Subcutaneous adipose tissue (tissue), 4 donors: ENCODE data around the gene TMEM267. TPM values are rescaled to one million over a fixed set of nuclear protein-coding genes. Genes with fewer than 3 reads are reported as not detected.

Experiments
- total RNA-seq, 4 donors: library from RNA; depleted of rRNA; stranded (reverse); fragments of >200 nt; gene quantifications; one replicate each; pipeline ENCODE4 v1.1.0, GENCODE V29; 2016
- TF ChIP-seq, protein P1 (sequence below): fragments of 450-650 bp; IDR thresholded peaks from one replicate; pipeline ENCODE4 v1.5.1; 2016; ENCODE audit warnings: low read depth, mild to moderate bottlenecking, control low read depth, antibody characterized with exemption, moderate library complexity

The TMEM267 gene, protein sequence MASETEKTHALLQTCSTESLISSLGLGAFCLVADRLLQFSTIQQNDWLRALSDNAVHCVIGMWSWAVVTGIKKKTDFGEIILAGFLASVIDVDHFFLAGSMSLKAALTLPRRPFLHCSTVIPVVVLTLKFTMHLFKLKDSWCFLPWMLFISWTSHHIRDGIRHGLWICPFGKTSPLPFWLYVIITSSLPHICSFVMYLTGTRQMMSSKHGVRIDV
- total RNA-seq, result 10 to 100 TPM in 1 of 4 donors, 1 to 10 TPM in 3; 3.4 to 18.9 (median 7.2) TPM

DNA sequence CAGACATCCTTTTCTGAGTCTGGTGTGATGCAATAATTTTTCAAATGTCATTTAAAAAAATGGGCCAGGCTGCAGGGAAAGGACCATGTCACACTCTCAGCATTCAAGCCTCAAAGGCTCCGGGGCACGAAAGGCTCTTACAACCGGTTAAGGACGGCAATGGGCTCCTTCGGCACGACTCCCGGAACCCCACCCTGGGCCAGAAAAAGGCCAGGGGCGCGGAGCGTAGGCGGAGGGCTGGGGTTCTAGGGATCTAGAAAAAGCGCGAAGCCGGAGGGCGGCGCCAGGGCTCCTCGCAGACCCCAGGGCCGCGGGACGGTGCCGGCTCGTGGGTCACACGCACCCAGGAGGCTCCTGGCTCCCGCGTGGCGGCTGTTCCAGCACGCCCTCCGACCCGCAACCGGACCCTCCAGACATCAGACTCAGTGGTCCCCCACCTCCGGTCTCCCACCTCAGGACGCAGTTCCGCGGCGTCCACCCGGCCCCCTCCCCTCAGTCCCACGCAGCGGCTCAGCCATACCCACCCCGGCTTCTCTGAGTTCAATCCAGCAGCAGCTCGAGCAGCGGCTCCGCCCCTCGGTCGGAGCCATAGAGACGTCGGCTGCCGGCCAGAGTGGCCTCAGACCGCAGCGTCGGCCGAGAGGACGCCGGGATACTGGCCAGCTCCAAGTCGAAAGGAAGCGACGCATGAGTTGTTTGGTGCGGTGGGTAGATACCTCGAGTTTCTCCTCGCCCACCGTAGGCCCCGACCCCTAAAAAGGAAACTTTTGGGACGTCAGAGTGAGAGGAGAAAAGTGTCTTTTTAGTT, at the start of gene TMEM267:
TMEM267 (minus strand) TSS at position 568 of the 808 bp plus-strand sequence. CDS start 29,896 bp downstream, outside the sequence.
- TF ChIP-seq, protein P1, sequence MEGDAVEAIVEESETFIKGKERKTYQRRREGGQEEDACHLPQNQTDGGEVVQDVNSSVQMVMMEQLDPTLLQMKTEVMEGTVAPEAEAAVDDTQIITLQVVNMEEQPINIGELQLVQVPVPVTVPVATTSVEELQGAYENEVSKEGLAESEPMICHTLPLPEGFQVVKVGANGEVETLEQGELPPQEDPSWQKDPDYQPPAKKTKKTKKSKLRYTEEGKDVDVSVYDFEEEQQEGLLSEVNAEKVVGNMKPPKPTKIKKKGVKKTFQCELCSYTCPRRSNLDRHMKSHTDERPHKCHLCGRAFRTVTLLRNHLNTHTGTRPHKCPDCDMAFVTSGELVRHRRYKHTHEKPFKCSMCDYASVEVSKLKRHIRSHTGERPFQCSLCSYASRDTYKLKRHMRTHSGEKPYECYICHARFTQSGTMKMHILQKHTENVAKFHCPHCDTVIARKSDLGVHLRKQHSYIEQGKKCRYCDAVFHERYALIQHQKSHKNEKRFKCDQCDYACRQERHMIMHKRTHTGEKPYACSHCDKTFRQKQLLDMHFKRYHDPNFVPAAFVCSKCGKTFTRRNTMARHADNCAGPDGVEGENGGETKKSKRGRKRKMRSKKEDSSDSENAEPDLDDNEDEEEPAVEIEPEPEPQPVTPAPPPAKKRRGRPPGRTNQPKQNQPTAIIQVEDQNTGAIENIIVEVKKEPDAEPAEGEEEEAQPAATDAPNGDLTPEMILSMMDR, result no peak

DNA sequence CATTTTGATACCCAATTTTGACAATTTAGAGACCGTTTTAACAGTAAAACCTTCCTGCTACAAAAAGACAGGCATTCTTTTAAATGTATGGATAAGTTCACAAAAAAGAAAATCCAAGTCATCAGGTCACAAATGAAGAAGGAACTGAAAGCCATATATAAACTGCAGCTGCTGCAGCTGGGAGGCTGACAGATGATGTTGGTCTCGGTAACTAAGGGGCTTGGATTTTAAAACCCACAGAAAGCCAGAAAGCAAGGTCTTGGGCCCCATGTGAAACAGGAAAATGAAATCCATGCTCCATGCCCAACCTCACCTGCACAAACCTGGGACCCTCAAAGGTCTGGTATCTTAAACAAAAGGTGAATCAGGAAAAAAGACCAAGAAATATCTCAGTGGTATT, 47.0 kb upstream of the TMEM267 start:
- TF ChIP-seq, protein P1, result no peak

DNA sequence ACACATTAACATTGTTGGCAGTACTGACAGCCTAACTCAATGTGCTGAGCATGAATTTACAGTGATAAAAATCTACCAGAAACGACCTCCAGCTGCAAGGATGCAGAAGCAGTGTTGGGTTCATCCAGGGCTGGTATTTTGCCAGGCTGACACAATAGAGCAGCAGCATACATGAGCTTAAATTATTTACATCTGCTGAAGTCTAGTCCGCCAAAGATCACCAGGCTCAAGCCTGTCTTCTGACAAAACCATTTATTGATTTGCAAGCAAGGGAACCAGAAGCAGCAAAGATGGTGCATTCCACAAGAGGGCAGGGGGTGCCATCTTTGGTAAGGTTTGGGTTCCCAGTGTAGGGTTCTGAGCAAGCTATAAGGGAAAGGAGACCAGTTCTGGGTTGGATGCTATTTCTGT, 40.0 kb upstream of the TMEM267 start:
- TF ChIP-seq, protein P1, result no peak

DNA sequence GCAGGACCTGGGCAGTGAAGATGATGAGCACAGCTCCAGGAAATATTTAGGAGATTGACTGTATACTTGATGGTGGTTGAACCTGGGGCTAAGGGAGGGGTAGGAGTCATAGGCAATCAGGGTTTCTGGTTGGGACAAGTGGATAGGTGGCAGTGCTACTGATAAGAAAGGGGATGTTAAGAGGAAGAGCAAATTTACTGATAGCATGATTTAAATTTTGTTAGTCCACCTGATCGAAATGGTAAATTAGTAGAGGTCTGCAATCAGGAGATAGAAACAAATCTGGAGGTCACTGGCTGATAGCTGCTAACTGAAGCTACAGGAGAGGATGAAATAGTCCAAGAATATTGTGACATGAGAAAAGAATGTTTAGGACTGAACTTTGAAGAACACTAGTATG, 37.0 kb upstream of the TMEM267 start:
- TF ChIP-seq, protein P1, result no peak

DNA sequence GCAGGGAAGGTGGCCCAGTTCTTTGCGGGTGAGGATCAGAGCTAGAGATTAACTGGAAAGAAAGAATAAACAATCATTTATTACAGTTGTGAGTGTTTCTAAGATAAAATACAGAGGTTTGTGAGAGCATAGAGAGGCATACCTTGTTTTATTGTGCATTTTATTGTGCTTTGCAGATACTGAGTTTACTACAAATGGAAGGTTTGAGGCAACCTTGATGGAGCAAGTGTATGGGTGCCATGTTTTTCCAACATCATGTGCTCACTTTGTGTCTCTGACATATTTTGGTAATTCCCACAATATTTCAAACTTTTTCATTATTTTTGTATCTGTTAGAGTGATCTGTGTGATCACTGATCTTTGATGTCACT, 32.0 kb upstream of the TMEM267 start:
- TF ChIP-seq, protein P1, result no peak

DNA sequence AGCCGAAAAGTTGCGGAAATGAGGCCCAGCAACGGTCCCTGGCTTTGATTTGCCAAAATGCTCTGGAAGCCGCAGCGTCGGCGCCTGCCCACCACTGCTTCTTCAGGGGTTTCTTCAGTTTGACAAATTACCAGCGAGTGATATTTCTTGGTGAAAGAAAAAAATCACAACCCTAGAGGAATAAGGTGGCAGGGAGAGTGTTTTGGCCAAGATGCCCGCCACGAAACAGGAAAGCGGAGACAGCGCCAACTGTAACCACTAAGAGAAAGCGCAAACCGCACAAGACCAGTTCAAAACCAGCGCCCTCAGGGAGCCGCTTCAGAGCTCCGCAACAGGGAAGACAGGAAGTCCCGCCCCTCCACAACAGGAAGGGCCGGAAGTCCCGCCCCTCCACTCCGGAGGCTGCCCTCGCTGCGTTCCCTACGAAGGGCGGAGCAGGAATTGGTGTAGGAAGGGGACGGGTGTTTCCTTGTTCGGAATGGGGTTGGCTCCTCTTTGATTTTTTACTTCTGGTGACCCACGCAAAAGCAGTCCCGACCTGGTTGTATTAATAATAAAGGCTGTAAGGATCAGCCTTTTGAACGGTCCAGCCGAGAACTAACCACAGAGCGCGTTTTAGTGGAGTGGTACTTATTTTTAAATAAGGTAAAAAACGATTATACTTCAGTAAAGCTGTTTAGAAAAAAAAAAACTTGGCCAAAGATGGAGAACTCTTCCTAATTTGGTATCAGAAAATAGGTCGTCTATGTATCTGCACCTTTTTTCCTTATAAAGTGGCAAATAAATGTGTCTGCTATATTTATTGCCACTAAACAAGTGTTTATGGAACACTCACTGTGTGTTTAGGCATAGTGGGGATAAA, 31.4 kb upstream of the TMEM267 start, which contains the start of gene C5orf34:
C5orf34 (minus strand) TSS at position 333 of the 862 bp plus-strand sequence. CDS start 5,809 bp downstream, outside the sequence.
- TF ChIP-seq, protein P1, result no peak

DNA sequence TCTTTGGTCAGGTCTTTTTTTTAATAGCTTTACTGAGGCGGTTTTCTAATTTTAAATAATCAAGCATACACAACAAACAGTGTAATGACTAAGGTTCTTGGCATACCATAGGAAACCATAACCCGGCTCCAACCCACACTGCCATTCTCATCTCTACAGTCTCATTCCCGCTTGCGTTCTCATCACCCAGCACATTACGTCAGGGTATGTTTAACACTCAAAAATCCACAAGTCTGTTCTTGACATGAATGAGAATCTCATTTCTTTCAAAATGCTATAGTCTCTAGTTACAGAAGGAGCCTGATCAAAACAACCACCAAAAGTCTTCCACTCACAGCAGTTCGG, 30.8 kb upstream of the TMEM267 start:
- TF ChIP-seq, protein P1, result no peak
